ENCODE measurements around the gene SLC25A48. TPM values are rescaled to one million over a fixed set of nuclear protein-coding genes. Genes with fewer than 3 reads are reported as not detected.

Gene SLC25A48
- total RNA-seq, 1 donor from 2014 or later, result not detected

GRCh38 chr5:135814812-135815211 is 19.7 kb upstream of the SLC25A48 start:
- H3K4me3 ChIP-seq (ENCODE audit: low read depth, low read length), result no peak overlapping the region
- no peak for DNase-seq (ENCODE audit: low read depth)
- TF ChIP-seq CTCF (conservative IDR thresholded peaks at IDR 0.05; ENCODE audit: low read depth, low read length), result no peak

GRCh38 chr5:135821061-135821801 is 13.2 kb upstream of the SLC25A48 start:
- H3K4me3 ChIP-seq (ENCODE audit: low read depth, low read length), result no peak overlapping the region
- DNase-seq (ENCODE audit: low read depth), result no peak
- TF ChIP-seq CTCF (conservative IDR thresholded peaks at IDR 0.05; ENCODE audit: low read depth, low read length), result no peak

- no peak for TF ChIP-seq CTCF (conservative IDR thresholded peaks at IDR 0.05; ENCODE audit: low read depth, low read length)
- no peak for DNase-seq (ENCODE audit: low read depth)
- H3K4me3 ChIP-seq (ENCODE audit: low read depth, low read length), result no peak overlapping the region
Observed at GRCh38 chr5:135821802-135822201, 12.7 kb upstream of the SLC25A48 start.

GRCh38 chr5:135822286-135822685 is 12.2 kb upstream of the SLC25A48 start:
- no peak overlapping the region for H3K4me3 ChIP-seq (ENCODE audit: low read depth, low read length)
- no peak for DNase-seq (ENCODE audit: low read depth)
- TF ChIP-seq CTCF (conservative IDR thresholded peaks at IDR 0.05; ENCODE audit: low read depth, low read length), result no peak

GRCh38 chr5:135822959-135823358 is 11.5 kb upstream of the SLC25A48 start:
- no peak overlapping the region for H3K4me3 ChIP-seq (ENCODE audit: low read depth, low read length)
- TF ChIP-seq CTCF (conservative IDR thresholded peaks at IDR 0.05; ENCODE audit: low read depth, low read length), result no peak
- DNase-seq (ENCODE audit: low read depth), result no peak

GRCh38 chr5:135823881-135824280 is 10.6 kb upstream of the SLC25A48 start:
- DNase-seq (ENCODE audit: low read depth), result no peak
- no peak for TF ChIP-seq CTCF (conservative IDR thresholded peaks at IDR 0.05; ENCODE audit: low read depth, low read length)

GRCh38 chr5:135824541-135825041 is 9.9 kb upstream of the SLC25A48 start:
- DNase-seq (ENCODE audit: low read depth), result no peak
- no peak for TF ChIP-seq CTCF (conservative IDR thresholded peaks at IDR 0.05; ENCODE audit: low read depth, low read length)

More at GRCh38 chr5:135823881-135824280, 10.6 kb upstream of the SLC25A48 start:
- H3K4me3 ChIP-seq (ENCODE audit: low read depth, low read length), result no peak overlapping the region

More at GRCh38 chr5:135824541-135825041, 9.9 kb upstream of the SLC25A48 start:
- H3K4me3 ChIP-seq (ENCODE audit: low read depth, low read length), result no peak overlapping the region

Measured in epithelial cell of proximal tubule (primary cell).